ENCODE results near the gene TBC1D13. TPM values are rescaled to one million over a fixed set of nuclear protein-coding genes. Genes with fewer than 3 reads are reported as not detected.

TBC1D13 gene
- total and polyA plus RNA-seq, 2 of the 13 experiments (the other 11 are each of a cell fraction or from before 2014, with no cell fraction given): 17.9 to 19.7 TPM

GRCh38 chr9:128840524-128840923 lies 53.5 kb downstream of the TBC1D13 start (continued):
- TF ChIP-seq ZNF556 (CRISPR knock-in tag; IDR thresholded peaks at IDR 0.05; ENCODE audit: borderline replicate concordance) (no peak), ELF3 (CRISPR knock-in tag; IDR thresholded peaks at IDR 0.05) (no peak), ARID5B (CRISPR knock-in tag; IDR thresholded peaks at IDR 0.05) (no peak), ZBTB25 (CRISPR knock-in tag; IDR thresholded peaks at IDR 0.05) (no peak)

- POLR2A ChIA-PET: interaction anchor here (1.9 kb wide), 1 partner anchor 12 kb away, joined by 7 read pairs; the partner anchor contains the start of gene SPOUT1
- ATAC-seq (no peak), DNase-seq (ENCODE audit: low spot score) (peak; percentile 30), FAIRE-seq (no peak)
- in situ Hi-C loops (cut with HindIII; ENCODE audit: extremely low pct_ligation_motif_present, low pct_unique_long_range_greater_than_20kb): no loop called here
- Histone ChIP-seq H3K9me3 (ENCODE audit: low read length) (no peaks in the 10 kb centered on the region), H3K27ac (ENCODE audit: extremely low read length, insufficient read depth, low read length) (peak overlapping the region; percentile 58), H3K27me3 (ENCODE audit: control insufficient read depth in 1 of 2, insufficient read depth in 2 of 2, low read length in 2 of 2) (no peaks in the 10 kb centered on the region), H3K4me3 (replicated peaks in 1 of 3; ENCODE audit: insufficient read depth in 1 of 3, low read depth in 2 of 3, low read length in 3 of 3) (no peak overlapping the region), H4K20me1 (ENCODE audit: insufficient read depth, low read length) (peaks cover 10% of the 10 kb centered on the region; the same call in 1 of the 2 replicates), H2AFZ (ENCODE audit: low read length) (no peak overlapping the region), H3K79me2 (ENCODE audit: insufficient read depth, low read length) (peaks cover 5% of the 10 kb centered on the region), H3K4me1 (ENCODE audit: insufficient read depth, low read length) (peaks cover 87% of the 10 kb centered on the region), H3K4me2 (ENCODE audit: low read depth, low read length) (no peak overlapping the region), H3K9ac (ENCODE audit: insufficient read depth, low read depth, low read length) (0 out of 2 replicates have a peak overlapping the region, but pooled peaks have one; percentile 5), H3K36me3 (replicated peaks in 1 of 2; ENCODE audit: control insufficient read depth in 1 of 2, insufficient read depth in 2 of 2, low read length in 2 of 2) (peaks cover 2 to 18% of the 10 kb centered on the region in 2 experiments)
- CTCF ChIA-PET (ENCODE audit: low intra/inter-chr PET ratio, low total read pairs): no interaction called here
- intact Hi-C loops (cut with micrococcal nuclease; ENCODE audit: unreplicated experiment): no loop called here
- WGBS (ENCODE audit: low lambda C conversion rate): 73% methylated on average over 12 of the region's 12 CpGs
- no TSS peak for BruUV-seq (replicated peaks)
- TF ChIP-seq NCOA2 (CRISPR knock-in tag; IDR thresholded peaks at IDR 0.05) (0 out of 2 replicates have a peak, but pooled peaks have one; percentile 51), PATZ1 (CRISPR knock-in tag; IDR thresholded peaks at IDR 0.05) (no peak), ZNF766 (CRISPR knock-in tag; IDR thresholded peaks at IDR 0.05; ENCODE audit: borderline replicate concordance) (no peak), CEBPB (IDR thresholded peaks at IDR 0.05; ENCODE audit: borderline replicate concordance, low read depth, low read length) (peak; percentile 28; the same call in 1 of the 2 replicates), SIX4 (CRISPR knock-in tag; IDR thresholded peaks at IDR 0.05) (peak; percentile 73), SOX13 (IDR thresholded peaks at IDR 0.05) (0 out of 2 replicates have a peak, but pooled peaks have one; percentile 23), SOX13 (CRISPR knock-in tag; conservative IDR thresholded peaks at IDR 0.05 in 1 of 2, IDR thresholded peaks at IDR 0.05 in 1 of 2) (no peak; a peak in 1 of 4 replicates), FOXA1 (IDR thresholded peaks at IDR 0.05) (no peak), FOXA1 (CRISPR knock-in tag; IDR thresholded peaks at IDR 0.05) (peak; percentile 24; the same call in 1 of the 2 replicates), ISX (CRISPR knock-in tag; conservative IDR thresholded peaks at IDR 0.05) (no peak), CEBPG (CRISPR knock-in tag; IDR thresholded peaks at IDR 0.05) (0 out of 2 replicates have a peak, but pooled peaks have one; percentile 36), NR2F6 (IDR thresholded peaks at IDR 0.05) (0 out of 2 replicates have a peak, but pooled peaks have one; percentile 16), NR2F6 (CRISPR knock-in tag; IDR thresholded peaks at IDR 0.05) (peak; percentile 32; the same call in 1 of the 2 replicates)
Measured at GRCh38 chr9:128841694-128842492, 54.8 kb downstream of the TBC1D13 start.
